ENCODE measurements around the gene AARS1.
"Not testable (repeated sequence)": the region's sequence is repeated elsewhere in the genome, so short reads cannot be mapped to it uniquely, and the experiment has no call there.

AARS1 gene

DNA sequence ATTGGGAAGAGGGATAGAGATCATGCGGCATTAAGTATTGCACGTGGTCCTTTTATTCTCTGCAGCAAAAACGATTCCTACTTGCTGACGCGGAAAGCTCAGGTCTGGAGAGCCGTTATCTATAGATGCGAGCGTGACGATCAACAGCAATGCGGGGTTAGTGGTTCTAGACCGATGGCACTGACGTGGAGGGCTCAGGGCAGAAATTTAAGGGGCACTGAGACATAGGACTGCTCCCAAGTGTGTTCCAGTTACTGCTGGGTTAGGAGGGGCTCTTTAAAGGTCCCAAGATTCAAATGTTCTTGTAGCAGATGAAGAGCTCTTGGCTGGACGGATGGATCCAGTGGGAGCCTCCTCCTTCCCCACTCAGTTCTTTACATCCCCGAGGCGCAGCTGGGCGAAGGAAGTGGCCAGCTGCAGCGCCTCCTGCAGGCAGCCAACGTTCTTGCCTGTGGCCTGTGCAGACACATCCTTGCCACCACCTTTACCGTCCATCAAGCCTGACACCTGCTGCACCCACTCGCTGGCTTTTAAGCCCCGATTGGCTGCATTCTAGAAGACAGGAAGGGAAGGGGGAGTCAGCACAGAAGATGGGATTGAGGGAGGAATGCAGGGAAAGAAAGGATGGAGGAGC lies 36.8 kb downstream of the AARS1 start:
- peaks cover 36% of the 10 kb centered on the region for H3K79me2 ChIP-seq (ENCODE audit: insufficient read depth, low read depth)
- H3K4me1 ChIP-seq (ENCODE audit: low read depth, poor library complexity, severe bottlenecking), result peaks cover 55% of the 10 kb centered on the region
- TF ChIP-seq, protein P1, sequence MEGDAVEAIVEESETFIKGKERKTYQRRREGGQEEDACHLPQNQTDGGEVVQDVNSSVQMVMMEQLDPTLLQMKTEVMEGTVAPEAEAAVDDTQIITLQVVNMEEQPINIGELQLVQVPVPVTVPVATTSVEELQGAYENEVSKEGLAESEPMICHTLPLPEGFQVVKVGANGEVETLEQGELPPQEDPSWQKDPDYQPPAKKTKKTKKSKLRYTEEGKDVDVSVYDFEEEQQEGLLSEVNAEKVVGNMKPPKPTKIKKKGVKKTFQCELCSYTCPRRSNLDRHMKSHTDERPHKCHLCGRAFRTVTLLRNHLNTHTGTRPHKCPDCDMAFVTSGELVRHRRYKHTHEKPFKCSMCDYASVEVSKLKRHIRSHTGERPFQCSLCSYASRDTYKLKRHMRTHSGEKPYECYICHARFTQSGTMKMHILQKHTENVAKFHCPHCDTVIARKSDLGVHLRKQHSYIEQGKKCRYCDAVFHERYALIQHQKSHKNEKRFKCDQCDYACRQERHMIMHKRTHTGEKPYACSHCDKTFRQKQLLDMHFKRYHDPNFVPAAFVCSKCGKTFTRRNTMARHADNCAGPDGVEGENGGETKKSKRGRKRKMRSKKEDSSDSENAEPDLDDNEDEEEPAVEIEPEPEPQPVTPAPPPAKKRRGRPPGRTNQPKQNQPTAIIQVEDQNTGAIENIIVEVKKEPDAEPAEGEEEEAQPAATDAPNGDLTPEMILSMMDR (conservative IDR thresholded peaks at IDR 0.05; ENCODE audit: low read depth, low read length), result no peak
- peaks cover 16% of the 10 kb centered on the region for H4K20me1 ChIP-seq (ENCODE audit: insufficient read depth)
- no peak overlapping the region for H3K9ac ChIP-seq
- H3K4me3 ChIP-seq (IDR thresholded peaks at IDR 0.05; ENCODE audit: insufficient read depth, low read depth, low read length), result no peak overlapping the region
- no peak overlapping the region for H3K4me2 ChIP-seq
- H3K27me3 ChIP-seq (ENCODE audit: insufficient read depth, low read depth), result no peaks in the 10 kb centered on the region
- H3K36me3 ChIP-seq (ENCODE audit: insufficient read depth), result no peaks in the 10 kb centered on the region; the same call in 1 of the 2 replicates
- H2AFZ ChIP-seq (ENCODE audit: low read depth), result no peak overlapping the region
- no peak overlapping the region for H3K27ac ChIP-seq

DNA sequence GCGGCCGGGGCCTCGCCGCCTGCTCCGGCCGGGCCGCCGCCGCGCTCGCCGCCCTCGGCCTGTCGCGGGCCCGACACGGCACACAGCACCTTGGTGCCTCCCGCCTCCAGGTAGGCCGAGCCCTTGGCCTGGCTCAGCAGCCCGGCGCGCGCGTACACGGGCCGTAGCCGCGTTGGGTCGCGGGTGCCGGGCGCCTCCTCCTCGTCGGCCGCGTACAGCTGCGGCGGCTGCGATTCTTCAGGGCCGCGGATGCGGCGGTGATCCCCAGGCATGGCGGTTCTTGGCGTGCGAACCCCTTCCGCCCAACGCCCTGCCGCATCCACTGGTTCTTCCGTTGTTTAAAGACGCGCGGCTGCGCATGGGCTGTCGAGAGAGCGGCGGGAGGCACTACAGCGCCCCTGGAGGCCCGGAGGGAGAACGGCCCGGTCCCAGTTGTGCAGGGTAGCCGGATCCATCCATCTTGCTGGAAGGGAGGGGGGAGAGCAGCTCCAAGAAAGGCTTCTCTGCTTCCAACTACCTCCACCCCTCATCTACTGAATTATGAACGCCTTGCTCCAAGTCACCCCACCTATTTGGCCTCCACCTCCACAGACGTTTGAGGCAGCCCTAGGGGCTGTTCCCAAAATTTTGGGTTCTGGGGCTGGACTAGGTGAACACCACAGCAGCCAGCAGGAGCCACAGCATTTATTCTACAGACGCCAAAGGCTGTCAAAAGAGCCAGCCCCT lies 37.5 kb downstream of the AARS1 start, which contains the start of gene EXOSC6:
EXOSC6 (minus strand) TSS at position 312 of the 726 bp plus-strand sequence; CDS start at position 272, 40 bp downstream.
- Histone ChIP-seq H3K36me3 (ENCODE audit: insufficient read depth) (no peaks in the 10 kb centered on the region), H3K4me2 (peak within 1 kb of the TSS; percentile 88), H2AFZ (ENCODE audit: low read depth) (peak within 1 kb of the TSS; percentile 57), H3K79me2 (ENCODE audit: insufficient read depth, low read depth) (peaks cover 39% of the 10 kb centered on the region), H3K9ac (peak within 1 kb of the TSS; percentile 71), H3K27me3 (ENCODE audit: insufficient read depth, low read depth) (no peaks in the 10 kb centered on the region), H3K4me1 (ENCODE audit: low read depth, poor library complexity, severe bottlenecking) (peaks cover 48% of the 10 kb centered on the region), H3K27ac (peak within 1 kb of the TSS; percentile 78), H3K4me3 (IDR thresholded peaks at IDR 0.05; ENCODE audit: insufficient read depth, low read depth, low read length) (no peak within 1 kb of the TSS), H4K20me1 (ENCODE audit: insufficient read depth) (peaks cover 18% of the 10 kb centered on the region)
- TF ChIP-seq, protein P1 (conservative IDR thresholded peaks at IDR 0.05; ENCODE audit: low read depth, low read length), result peak; percentile 69

DNA sequence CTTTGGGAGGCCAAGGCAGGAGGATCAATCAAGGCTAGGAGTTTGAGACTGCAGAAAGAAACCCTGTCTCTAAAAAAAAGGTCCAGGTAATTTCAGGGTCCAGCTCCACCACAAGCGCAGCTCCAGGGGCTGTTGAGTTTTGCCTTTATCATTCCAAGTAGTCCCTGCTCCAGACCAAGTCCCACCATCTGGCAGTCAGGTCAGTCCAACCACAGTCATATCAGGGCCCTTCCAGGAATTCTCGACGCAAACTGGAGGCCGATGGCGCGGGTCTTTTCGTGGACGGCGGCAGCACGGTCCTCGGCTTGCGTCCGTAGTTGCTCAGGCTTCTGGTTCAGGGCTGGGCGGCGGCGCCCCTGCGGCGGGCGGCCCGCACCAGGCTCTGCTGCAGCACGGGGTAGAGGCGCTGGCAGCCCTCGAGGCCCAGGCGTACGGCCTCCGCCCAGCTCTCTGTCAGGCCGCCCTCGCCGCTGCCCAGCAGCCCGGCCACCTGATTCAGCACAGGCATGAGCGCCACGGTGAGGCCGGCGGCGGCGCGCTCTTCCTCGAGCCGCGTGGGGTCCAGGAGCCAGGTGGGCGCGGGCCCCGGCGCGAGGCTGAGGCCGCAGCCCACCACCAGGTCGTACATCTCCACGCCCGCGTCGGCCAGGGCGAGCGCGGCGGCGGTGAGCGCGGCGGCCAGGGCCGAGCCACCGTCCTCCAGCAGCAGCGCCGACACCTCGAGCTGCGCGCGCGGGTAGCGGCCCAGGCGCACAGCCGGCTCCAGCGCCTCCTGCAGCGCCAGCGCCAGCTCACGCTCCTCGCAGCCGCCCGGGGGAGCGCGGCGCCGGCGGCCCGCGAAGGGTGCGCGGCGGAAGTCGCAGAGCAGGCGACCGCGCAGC lies 38.3 kb downstream of the AARS1 start:
- 0 out of 2 replicates have a peak overlapping the region, but pooled peaks have one; percentile 14 for H2AFZ ChIP-seq (ENCODE audit: low read depth)
- TF ChIP-seq, protein P1 (conservative IDR thresholded peaks at IDR 0.05; ENCODE audit: low read depth, low read length), result no peak
- no peaks in the 10 kb centered on the region for H3K27me3 ChIP-seq (ENCODE audit: insufficient read depth, low read depth)
- H3K4me3 ChIP-seq (IDR thresholded peaks at IDR 0.05; ENCODE audit: insufficient read depth, low read depth, low read length), result no peak overlapping the region
- peaks cover 18% of the 10 kb centered on the region for H4K20me1 ChIP-seq (ENCODE audit: insufficient read depth)
- H3K9ac ChIP-seq, result peak overlapping the region; percentile 61; the same call in 1 of the 2 replicates
- H3K4me1 ChIP-seq (ENCODE audit: low read depth, poor library complexity, severe bottlenecking), result peaks cover 40% of the 10 kb centered on the region
- peak overlapping the region; percentile 62 for H3K27ac ChIP-seq
- H3K79me2 ChIP-seq (ENCODE audit: insufficient read depth, low read depth), result peaks cover 39% of the 10 kb centered on the region
- peak overlapping the region; percentile 88 for H3K4me2 ChIP-seq
- H3K36me3 ChIP-seq (ENCODE audit: insufficient read depth), result no peaks in the 10 kb centered on the region

DNA sequence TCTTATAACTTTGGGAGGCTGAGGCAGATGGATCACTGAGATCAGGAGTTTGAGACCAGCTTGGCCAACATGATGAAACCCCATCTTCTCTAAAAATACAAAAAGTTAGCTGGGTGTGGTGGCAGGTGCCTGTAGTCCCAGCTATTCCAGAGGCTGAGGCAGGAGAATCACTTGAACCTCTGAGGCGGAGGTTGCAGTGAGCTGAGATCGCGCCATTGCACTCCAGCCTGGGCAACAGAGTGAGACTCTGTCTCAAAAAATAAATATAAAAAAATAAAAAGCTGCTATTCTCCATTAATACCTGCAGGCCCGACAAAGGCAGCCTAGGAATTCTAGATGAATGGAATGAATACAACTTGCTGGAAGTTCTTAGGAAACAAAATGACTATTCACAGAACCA lies 39.6 kb downstream of the AARS1 start:
- not testable (repeated sequence) for H3K36me3 ChIP-seq (ENCODE audit: insufficient read depth); H3K4me3 ChIP-seq (IDR thresholded peaks at IDR 0.05; ENCODE audit: insufficient read depth, low read depth, low read length); H3K27me3 ChIP-seq (ENCODE audit: insufficient read depth, low read depth); H3K27ac ChIP-seq; H3K9ac ChIP-seq; H2AFZ ChIP-seq (ENCODE audit: low read depth)
- H4K20me1 ChIP-seq (ENCODE audit: insufficient read depth), result peaks cover 18% of the 10 kb centered on the region
- peaks cover 27% of the 10 kb centered on the region for H3K4me1 ChIP-seq (ENCODE audit: low read depth, poor library complexity, severe bottlenecking)
- H3K79me2 ChIP-seq (ENCODE audit: insufficient read depth, low read depth), result peaks cover 39% of the 10 kb centered on the region
- H3K4me2 ChIP-seq, result peak overlapping the region; percentile 88

DNA sequence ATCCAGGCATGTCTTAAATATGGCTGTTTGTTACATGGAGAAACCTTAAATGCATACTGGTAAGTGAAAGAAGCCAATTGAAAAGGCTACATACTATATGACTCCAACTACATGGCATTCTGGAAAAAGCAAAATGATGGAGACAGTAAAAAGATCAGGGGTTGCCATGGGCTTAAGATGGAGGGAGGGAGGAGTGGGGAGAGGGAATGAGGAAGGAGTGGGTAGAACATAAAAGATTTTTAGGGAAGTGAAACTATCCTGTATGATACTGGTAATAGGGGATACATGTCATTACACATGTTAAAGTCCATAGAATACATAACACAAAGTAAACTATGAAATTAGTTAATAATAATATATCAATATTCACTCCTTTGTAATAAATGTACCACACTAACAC lies 50.5 kb downstream of the AARS1 start:
- H3K4me2 ChIP-seq; H2AFZ ChIP-seq (ENCODE audit: low read depth); H3K4me3 ChIP-seq (IDR thresholded peaks at IDR 0.05; ENCODE audit: insufficient read depth, low read depth, low read length); H3K4me1 ChIP-seq (ENCODE audit: low read depth, poor library complexity, severe bottlenecking); H3K27me3 ChIP-seq (ENCODE audit: insufficient read depth, low read depth); H4K20me1 ChIP-seq (ENCODE audit: insufficient read depth); H3K9ac ChIP-seq; H3K27ac ChIP-seq; H3K79me2 ChIP-seq (ENCODE audit: insufficient read depth, low read depth); H3K36me3 ChIP-seq (ENCODE audit: insufficient read depth): not testable (repeated sequence)

DNA sequence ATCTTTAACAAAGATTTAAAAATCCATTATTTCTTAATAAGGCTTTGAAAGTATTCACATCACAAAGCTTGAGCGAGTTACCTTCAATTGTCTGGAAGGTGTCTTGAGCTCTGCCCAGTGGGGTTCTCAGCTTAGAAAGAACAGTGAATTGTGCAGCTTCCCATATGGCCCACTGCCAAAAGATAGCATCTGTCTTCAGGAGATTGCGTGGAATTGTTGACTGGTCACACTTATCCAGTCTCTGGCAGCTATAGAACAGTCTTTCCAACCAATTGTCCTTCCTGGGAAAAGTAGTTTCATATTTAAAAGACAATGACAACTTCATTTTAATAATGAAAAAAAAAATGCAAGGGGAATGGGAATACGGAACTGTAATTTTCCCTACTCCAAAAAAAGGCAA lies 57.5 kb downstream of the AARS1 start:
- not testable (repeated sequence) for H3K4me1 ChIP-seq (ENCODE audit: low read depth, poor library complexity, severe bottlenecking); H3K27me3 ChIP-seq (ENCODE audit: insufficient read depth, low read depth); H3K36me3 ChIP-seq (ENCODE audit: insufficient read depth); H2AFZ ChIP-seq (ENCODE audit: low read depth); H3K4me3 ChIP-seq (IDR thresholded peaks at IDR 0.05; ENCODE audit: insufficient read depth, low read depth, low read length); H3K27ac ChIP-seq; H3K4me2 ChIP-seq; H3K9ac ChIP-seq; H4K20me1 ChIP-seq (ENCODE audit: insufficient read depth); H3K79me2 ChIP-seq (ENCODE audit: insufficient read depth, low read depth)

DNA sequence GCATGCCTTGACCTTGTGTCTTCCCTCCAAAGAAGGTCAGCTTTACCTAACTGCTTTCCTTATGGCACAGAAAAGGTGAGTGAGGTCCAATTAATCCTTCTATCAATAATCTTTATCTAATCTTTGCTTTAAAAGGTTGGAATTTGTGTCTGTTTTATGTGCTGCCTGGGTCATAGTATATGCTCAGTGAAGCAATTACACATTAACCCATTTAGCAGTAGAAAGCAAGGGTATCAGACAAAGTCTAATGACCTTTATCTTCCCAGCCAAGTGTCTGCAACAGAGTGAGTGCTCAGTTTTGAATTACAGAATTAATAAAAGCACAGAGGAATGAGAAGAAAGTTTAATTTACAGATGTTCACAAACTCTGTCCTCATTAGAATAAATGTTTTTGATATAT lies 63.3 kb downstream of the AARS1 start:
- not testable (repeated sequence) for H3K4me2 ChIP-seq; H3K27me3 ChIP-seq (ENCODE audit: insufficient read depth, low read depth); H3K4me3 ChIP-seq (IDR thresholded peaks at IDR 0.05; ENCODE audit: insufficient read depth, low read depth, low read length); H3K9ac ChIP-seq; H2AFZ ChIP-seq (ENCODE audit: low read depth); H3K27ac ChIP-seq; H3K79me2 ChIP-seq (ENCODE audit: insufficient read depth, low read depth); H3K36me3 ChIP-seq (ENCODE audit: insufficient read depth); H4K20me1 ChIP-seq (ENCODE audit: insufficient read depth)
- H3K4me1 ChIP-seq (ENCODE audit: low read depth, poor library complexity, severe bottlenecking), result peaks cover 12% of the 10 kb centered on the region

Measured in KMS-11 (cell line).